Natural killer cell (primary cell): ENCODE data around the gene SS18. TPM values are rescaled to one million over a fixed set of nuclear protein-coding genes. Genes with fewer than 3 reads are reported as not detected.

Experiments
- ATAC-seq, 3 donors: fragments of 150-1000 bp in 2 of 3; fragments of 200-7000 bp in 1 of 3; cut with Tn5 transposase; 1 replicate in 1 of 3; 2 replicates in 2 of 3; pipeline ENCODE4 v1.10.0; 2021; ENCODE audit warnings: mild to moderate bottlenecking in 2 of 3, moderate library complexity in 2 of 3
- DNase-seq, 2 donors: peaks; one replicate each; pipeline versions ENCODE4 v3.0.0 to v3.0.0-alpha.2; 2013 to 2021; ENCODE audit warnings: mixed read lengths in 1 of 2
- H3K27ac ChIP-seq: one replicate; pipeline ENCODE4 v1.5.1; 2013; ENCODE audit warnings: mild to moderate bottlenecking, low read length
- H3K27me3 ChIP-seq: one replicate; pipeline ENCODE4 v1.6.1; 2013; ENCODE audit warnings: low read length; ENCODE audit not compliant: control insufficient read depth, insufficient read depth
- H3K36me3 ChIP-seq: one replicate; pipeline ENCODE4 v1.6.1; 2013; ENCODE audit warnings: low read length; ENCODE audit not compliant: control insufficient read depth, insufficient read depth
- H3K4me1 ChIP-seq: one replicate; pipeline ENCODE4 v1.6.1; 2013; ENCODE audit warnings: low read length; ENCODE audit not compliant: control insufficient read depth, insufficient read depth
- H3K4me3 ChIP-seq: one replicate; pipeline ENCODE4 v1.5.1; 2013; ENCODE audit warnings: low read length
- H3K9me3 ChIP-seq: one replicate; pipeline ENCODE4 v1.6.1; 2013; ENCODE audit warnings: low read length; ENCODE audit not compliant: control insufficient read depth, insufficient read depth
- H3K27ac Mint-ChIP-seq, 2 donors: one replicate each; pipeline ENCODE4 v1.8.0; 2022; ENCODE audit warnings: mild to moderate bottlenecking in 2 of 2, mixed read lengths in 2 of 2, moderate library complexity in 1 of 2
- H3K27me3 Mint-ChIP-seq, 2 donors: one replicate each; pipeline ENCODE4 v1.8.0; 2022; ENCODE audit warnings: low read depth in 2 of 2, mixed read lengths in 2 of 2
- H3K36me3 Mint-ChIP-seq: one replicate; pipeline ENCODE4 v1.8.0; 2022; ENCODE audit warnings: mixed read lengths
- H3K4me1 Mint-ChIP-seq, 2 donors: one replicate each; pipeline ENCODE4 v1.8.0; 2022; ENCODE audit warnings: mixed read lengths in 2 of 2
- H3K4me3 Mint-ChIP-seq: one replicate; pipeline ENCODE4 v1.8.0; 2022; ENCODE audit warnings: mild to moderate bottlenecking, moderate library complexity, mixed read lengths
- H3K9me3 Mint-ChIP-seq, 2 donors: one replicate each; pipeline ENCODE4 v1.8.0; 2022; ENCODE audit warnings: mixed read lengths in 2 of 2
- CTCF ChIP-seq: fragments of 200-600 bp; IDR thresholded peaks from one replicate; pipeline ENCODE4 v1.8.0; 2022; ENCODE audit warnings: antibody characterized with exemption
- WGBS: methylation state at CpG from one replicate; pipeline ENCODE4 v1.1.7; 2013; ENCODE audit warnings: missing lambda C conversion rate; ENCODE audit not compliant: insufficient coverage; 5-methylcytosine and 5-hydroxymethylcytosine counted together
- intact Hi-C: fragments of 100-400 bp; cut with micrococcal nuclease; formaldehyde crosslinking; loops from one replicate; pipeline ENCODE4 v1.14.2; 2022
- total RNA-seq, 4 donors: library from RNA; stranded (reverse); fragments of 120-200 nt in 1 of 4; gene quantifications; one replicate each; pipeline versions ENCODE4 v1.2.3 to v1.2.4, GENCODE V29; 2013 to 2022

SS18 gene
- total RNA-seq, 3 donors from 2014 or later (not counting 1 experiment from before 2014, with no cell fraction given) = 72.2 to 92.2 (median 77.7) TPM

GRCh38 chr18:26003356-26003755, 87.1 kb downstream of the SS18 start:
- WGBS = 100% methylated on average over 2 of the region's 2 CpGs
- intact Hi-C loops = no loop called here
- H3K4me3 ChIP-seq = no peak overlapping the region
- no peaks in the 10 kb centered on the region for H3K36me3 ChIP-seq
- H3K4me3 Mint-ChIP-seq = no peak overlapping the region
- no peaks in the 10 kb centered on the region for H3K9me3 ChIP-seq
- no peak for TF ChIP-seq CTCF
- DNase-seq = no peak
- no peak overlapping the region for H3K27ac ChIP-seq
- H3K27ac Mint-ChIP-seq = no peak overlapping the region
- H3K4me1 Mint-ChIP-seq = no peaks in the 10 kb centered on the region
- no peaks in the 10 kb centered on the region for H3K4me1 ChIP-seq
- no peaks in the 10 kb centered on the region for H3K36me3 Mint-ChIP-seq
- no peak for ATAC-seq
- H3K9me3 Mint-ChIP-seq = peaks cover 0 to 3% of the 10 kb centered on the region in 2 donors
- no peaks in the 10 kb centered on the region for H3K27me3 ChIP-seq
- no peaks in the 10 kb centered on the region for H3K27me3 Mint-ChIP-seq

DNA sequence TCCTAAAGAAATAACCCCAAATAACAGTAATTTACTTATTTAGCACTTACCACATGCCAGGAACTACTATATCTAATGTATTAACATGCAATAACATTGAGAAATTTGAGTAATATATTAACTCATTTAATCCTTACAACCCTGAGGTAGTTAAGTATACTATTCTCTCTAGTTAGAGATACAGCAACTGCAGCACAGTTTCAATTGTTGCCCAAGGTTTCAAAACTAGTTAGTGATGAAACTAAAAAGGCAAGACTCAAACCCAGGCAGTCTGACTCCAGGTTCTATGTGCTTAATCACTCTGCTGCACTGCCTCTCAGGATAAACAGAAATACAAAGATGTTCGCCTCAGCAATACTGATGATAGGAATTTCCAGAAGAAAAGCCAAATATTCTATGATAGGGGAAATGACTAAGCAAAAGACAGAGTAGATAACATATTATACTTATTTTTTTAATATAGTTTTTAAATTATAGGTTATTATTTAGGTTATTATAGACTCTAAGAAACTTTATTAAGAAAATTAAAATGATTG, 88.0 kb downstream of the SS18 start:
- no CpG with 5 or more reads among the region's 1 CpG for WGBS
- intact Hi-C loops = no loop called here
- ATAC-seq (no peak), DNase-seq (no peak)
- Mint-ChIP-seq H3K9me3 (peaks cover 0 to 3% of the 10 kb centered on the region in 2 donors), H3K4me1 (no peaks in the 10 kb centered on the region), H3K4me3 (no peak overlapping the region), H3K27ac (no peak overlapping the region), H3K36me3 (no peaks in the 10 kb centered on the region), H3K27me3 (no peaks in the 10 kb centered on the region)
- no peaks in the 10 kb centered on the region for H3K36me3 ChIP-seq
- no peaks in the 10 kb centered on the region for H3K27me3 ChIP-seq
- TF ChIP-seq CTCF = no peak
- no peak overlapping the region for H3K4me3 ChIP-seq
- no peak overlapping the region for H3K27ac ChIP-seq
- H3K9me3 ChIP-seq = no peaks in the 10 kb centered on the region
- H3K4me1 ChIP-seq = no peaks in the 10 kb centered on the region

- Histone ChIP-seq H3K9me3 (no peaks in the 10 kb centered on the region), H3K36me3 (no peaks in the 10 kb centered on the region), H3K27me3 (no peaks in the 10 kb centered on the region), H3K4me3 (no peak overlapping the region), H3K27ac (no peak overlapping the region), H3K4me1 (no peaks in the 10 kb centered on the region)
- no peak for DNase-seq
- no peaks in the 10 kb centered on the region for H3K27me3 Mint-ChIP-seq
- peaks cover 0 to 3% of the 10 kb centered on the region in 2 donors for H3K9me3 Mint-ChIP-seq
- no peak overlapping the region for H3K27ac Mint-ChIP-seq
- H3K36me3 Mint-ChIP-seq = no peaks in the 10 kb centered on the region
- H3K4me1 Mint-ChIP-seq = no peaks in the 10 kb centered on the region
- H3K4me3 Mint-ChIP-seq = no peak overlapping the region
- ATAC-seq = no peak
- intact Hi-C loops = no loop called here
- TF ChIP-seq CTCF = no peak
Measured at GRCh38 chr18:25998461-25998860, 92.0 kb downstream of the SS18 start.

DNA sequence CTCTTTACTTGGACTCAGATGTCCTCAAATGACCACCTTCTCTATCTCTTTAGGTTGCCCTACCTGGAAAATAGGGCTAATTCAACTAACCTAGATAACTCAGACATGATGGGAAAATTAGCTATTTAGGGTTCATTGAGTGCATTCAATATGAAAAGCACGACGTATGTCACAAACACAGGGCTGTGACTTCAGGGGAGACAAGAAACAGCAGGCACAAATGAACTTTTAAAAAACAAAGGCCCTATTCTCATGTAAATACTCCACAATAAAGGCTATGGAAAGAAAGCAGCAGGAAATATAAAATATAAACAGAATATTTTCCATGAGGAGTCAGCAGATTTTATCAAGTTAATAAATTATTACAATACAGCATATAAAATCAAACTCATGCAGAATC, 97.8 kb downstream of the SS18 start:
- Mint-ChIP-seq H3K27me3 (peaks cover 5% of the 10 kb centered on the region in 2 donors), H3K4me3 (no peak overlapping the region), H3K36me3 (no peaks in the 10 kb centered on the region), H3K27ac (no peak overlapping the region), H3K9me3 (no peaks in the 10 kb centered on the region), H3K4me1 (no peaks in the 10 kb centered on the region)
- no peaks in the 10 kb centered on the region for H3K4me1 ChIP-seq
- H3K36me3 ChIP-seq = no peaks in the 10 kb centered on the region
- H3K9me3 ChIP-seq = no peaks in the 10 kb centered on the region
- ATAC-seq (no peak), DNase-seq (no peak)
- WGBS = no CpG with 5 or more reads among the region's 2 CpGs
- no peak for TF ChIP-seq CTCF
- no peak overlapping the region for H3K27ac ChIP-seq
- intact Hi-C loops = no loop called here
- H3K4me3 ChIP-seq = no peak overlapping the region
- H3K27me3 ChIP-seq = no peaks in the 10 kb centered on the region
